SK-N-SH treated with all-trans-retinoic acid at 6 μM for 48 hours (cell line): ENCODE data around the gene DOHH.
"Not testable (repeated sequence)": the region's sequence is repeated elsewhere in the genome, so short reads cannot be mapped to it uniquely, and the experiment has no call there.

Source experiments
- ATAC-seq: fragments of 200-7000 bp; cut with Tn5 transposase; 3 replicates; pipeline ENCODE4 v1.9.1; 2020; ENCODE audit warnings: mild to moderate bottlenecking, moderate library complexity
- ARNTL ChIP-seq: fragments of 450-650 bp; formaldehyde crosslinking; IDR thresholded peaks from 2 replicates; pipeline ENCODE4 v1.5.0; 2020; ENCODE audit warnings: low read depth, mild to moderate bottlenecking, moderate library complexity, borderline replicate concordance
- BACH2 ChIP-seq: fragments of 250-450 bp; sonication (Bioruptor Pico); IDR thresholded peaks from 2 replicates; pipeline ENCODE4 v1.9.0; 2021; ENCODE audit warnings: mild to moderate bottlenecking, borderline replicate concordance
- CSDC2 ChIP-seq: fragments of 250-450 bp; sonication (Bioruptor Pico); IDR thresholded peaks from 2 replicates; pipeline ENCODE4 v1.5.0; 2020; ENCODE audit warnings: mild to moderate bottlenecking, moderate library complexity
- ESRRG ChIP-seq: fragments of 250-450 bp; sonication (Bioruptor Pico); IDR thresholded peaks from 2 replicates; pipeline ENCODE4 v1.6.1; 2021; ENCODE audit warnings: mild to moderate bottlenecking
- GLIS3 ChIP-seq: fragments of 250-450 bp; sonication (Bioruptor Pico); IDR thresholded peaks from 2 replicates; pipeline ENCODE4 v1.5.0; 2020; ENCODE audit warnings: mild to moderate bottlenecking, moderate library complexity
- ISL1 ChIP-seq: fragments of 250-450 bp; sonication (Bioruptor Pico); IDR thresholded peaks from 2 replicates; pipeline ENCODE4 v2.1.2; 2022; ENCODE audit warnings: mild to moderate bottlenecking, moderate library complexity
- OSR1 ChIP-seq: fragments of 250-450 bp; sonication (Bioruptor Pico); IDR thresholded peaks from 2 replicates; pipeline ENCODE4 v1.8.0; 2022; ENCODE audit warnings: moderate library complexity, mild to moderate bottlenecking, inconsistent platforms
- PPARA ChIP-seq: fragments of 250-450 bp; sonication (Bioruptor Pico); IDR thresholded peaks from 2 replicates; pipeline ENCODE4 v1.5.0; 2020; ENCODE audit warnings: mild to moderate bottlenecking, borderline replicate concordance
- RARB ChIP-seq: fragments of 250-450 bp; sonication (Bioruptor Pico); IDR thresholded peaks from 2 replicates; pipeline ENCODE4 v1.8.0; 2021; ENCODE audit warnings: mild to moderate bottlenecking, moderate library complexity
- SNAI2 ChIP-seq: fragments of 250-450 bp; sonication (Bioruptor Pico); IDR thresholded peaks from 2 replicates; pipeline ENCODE4 v1.5.0; 2020; ENCODE audit warnings: mild to moderate bottlenecking, moderate library complexity
- TCF4 ChIP-seq: fragments of 250-450 bp; sonication (Bioruptor Pico); IDR thresholded peaks from 2 replicates; pipeline ENCODE4 v1.8.0; 2021; ENCODE audit warnings: mild to moderate bottlenecking, moderate library complexity, borderline replicate concordance
- ZC3H10 ChIP-seq: fragments of 250-450 bp; sonication (Bioruptor Pico); IDR thresholded peaks from 2 replicates; pipeline ENCODE4 v1.5.1; 2021; ENCODE audit warnings: mild to moderate bottlenecking, moderate library complexity
- ZFP3 ChIP-seq: fragments of 250-450 bp; sonication (Bioruptor Pico); IDR thresholded peaks from 2 replicates; pipeline ENCODE4 v1.5.0; 2020; ENCODE audit warnings: mild to moderate bottlenecking, moderate library complexity
- ZFP30 ChIP-seq: fragments of 450-650 bp; formaldehyde crosslinking; IDR thresholded peaks from 2 replicates; pipeline ENCODE4 v1.5.0; 2022; ENCODE audit warnings: mild to moderate bottlenecking, moderate library complexity
- ZNF565 ChIP-seq: fragments of 450-650 bp; formaldehyde crosslinking; conservative IDR thresholded peaks from 2 replicates; pipeline ENCODE4 v1.5.0; 2020; ENCODE audit warnings: low read depth, mild to moderate bottlenecking, moderate library complexity
- ZNF70 ChIP-seq: fragments of 450-650 bp; formaldehyde crosslinking; IDR thresholded peaks from 2 replicates; pipeline ENCODE4 v1.5.0; 2020; ENCODE audit warnings: mild to moderate bottlenecking, moderate library complexity
- ZNF8 ChIP-seq: fragments of 450-650 bp; formaldehyde crosslinking; IDR thresholded peaks from 2 replicates; pipeline ENCODE4 v1.5.0; 2020; ENCODE audit warnings: mild to moderate bottlenecking, moderate library complexity
- TF ChIP-seq, protein P1 (sequence below): fragments of 250-450 bp; sonication (Bioruptor Pico); IDR thresholded peaks from 2 replicates; pipeline ENCODE4 v1.5.1; 2020; ENCODE audit warnings: low read depth, mild to moderate bottlenecking, moderate library complexity
- TF ChIP-seq, protein P2 (sequence below): fragments of 250-450 bp; sonication (Bioruptor Pico); IDR thresholded peaks from 2 replicates; pipeline ENCODE4 v1.5.0; 2020; ENCODE audit warnings: mild to moderate bottlenecking, moderate library complexity
- TF ChIP-seq, protein P3 (sequence below): fragments of 250-450 bp; sonication (Bioruptor Pico); IDR thresholded peaks from 2 replicates; pipeline ENCODE4 v1.8.0; 2021; ENCODE audit warnings: low read depth, mild to moderate bottlenecking, moderate library complexity, borderline replicate concordance
- TF ChIP-seq, protein P4 (sequence below): fragments of 250-450 bp; sonication (Bioruptor Pico); IDR thresholded peaks from 2 replicates; pipeline ENCODE4 v1.5.1; 2021; ENCODE audit warnings: mild to moderate bottlenecking, moderate library complexity

Gene DOHH

DNA sequence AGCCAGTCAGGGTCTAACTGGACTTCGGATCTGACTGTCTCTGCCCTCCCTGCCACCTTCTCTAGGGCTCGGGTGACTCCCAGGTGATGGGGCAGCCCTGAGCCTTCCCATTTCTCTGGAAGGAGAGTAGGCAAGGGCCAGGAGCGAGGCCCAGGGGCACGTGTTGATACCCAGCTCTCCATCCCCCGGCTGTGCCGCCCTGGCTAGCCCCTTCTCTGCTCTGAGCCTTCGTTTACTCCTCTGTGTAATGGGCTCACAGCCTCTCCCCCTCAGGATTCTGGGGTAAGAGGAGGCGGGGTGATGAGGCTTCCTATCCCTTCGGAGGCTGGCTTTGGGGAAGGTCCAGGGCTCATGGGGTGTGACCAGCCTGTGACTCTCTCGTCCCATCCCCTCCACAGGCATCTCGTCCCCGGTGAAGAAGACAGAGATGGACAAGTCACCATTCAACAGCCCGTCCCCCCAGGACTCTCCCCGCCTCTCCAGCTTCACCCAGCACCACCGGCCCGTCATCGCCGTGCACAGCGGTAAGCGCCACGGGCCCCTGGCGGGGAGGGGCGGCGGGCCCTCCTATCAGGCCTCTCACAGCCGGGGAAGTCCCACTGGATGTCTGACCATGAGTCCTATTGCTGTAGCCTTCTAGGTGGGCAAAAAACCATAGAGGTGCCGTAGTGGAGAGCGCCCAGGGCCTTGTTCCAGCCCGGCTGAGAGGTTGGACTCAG lies 51.7 kb downstream of the DOHH start:
- ATAC-seq = no peak
- TF ChIP-seq SNAI2 (CRISPR knock-in tag) (no peak), ZC3H10 (CRISPR knock-in tag) (no peak), ISL1 (CRISPR knock-in tag) (no peak), GLIS3 (no peak), ESRRG (CRISPR knock-in tag) (no peak)
- TF ChIP-seq, protein P1, sequence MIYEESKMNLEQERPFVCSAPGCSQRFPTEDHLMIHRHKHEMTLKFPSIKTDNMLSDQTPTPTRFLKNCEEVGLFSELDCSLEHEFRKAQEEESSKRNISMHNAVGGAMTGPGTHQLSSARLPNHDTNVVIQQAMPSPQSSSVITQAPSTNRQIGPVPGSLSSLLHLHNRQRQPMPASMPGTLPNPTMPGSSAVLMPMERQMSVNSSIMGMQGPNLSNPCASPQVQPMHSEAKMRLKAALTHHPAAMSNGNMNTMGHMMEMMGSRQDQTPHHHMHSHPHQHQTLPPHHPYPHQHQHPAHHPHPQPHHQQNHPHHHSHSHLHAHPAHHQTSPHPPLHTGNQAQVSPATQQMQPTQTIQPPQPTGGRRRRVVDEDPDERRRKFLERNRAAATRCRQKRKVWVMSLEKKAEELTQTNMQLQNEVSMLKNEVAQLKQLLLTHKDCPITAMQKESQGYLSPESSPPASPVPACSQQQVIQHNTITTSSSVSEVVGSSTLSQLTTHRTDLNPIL (CRISPR knock-in tag) = no peak

GRCh38 chr19:3446657-3447056 lies 53.8 kb downstream of the DOHH start:
- ATAC-seq = not testable (repeated sequence)

DNA sequence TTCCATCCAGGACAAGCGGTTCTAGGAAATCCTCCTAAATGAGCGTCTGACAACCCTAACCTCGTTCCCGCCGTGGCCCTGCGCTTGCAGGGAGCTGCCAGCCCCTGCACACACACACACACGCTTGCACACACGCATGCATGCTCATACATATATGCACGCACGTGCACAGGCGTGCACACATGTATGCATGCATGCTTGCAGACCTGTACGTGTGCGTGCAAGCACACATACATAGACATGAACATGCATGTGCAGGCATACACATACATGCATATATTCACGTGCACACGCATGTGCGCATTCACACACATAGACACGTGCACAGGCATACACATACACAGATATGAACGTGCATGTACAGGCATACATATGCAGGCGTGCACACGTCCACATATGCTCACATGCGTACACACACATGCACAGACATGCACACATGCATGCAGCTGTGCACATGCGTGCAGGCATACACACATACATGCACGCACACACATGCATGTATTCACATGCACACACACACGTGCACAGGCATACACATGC lies 55.7 kb downstream of the DOHH start:
- TF ChIP-seq, protein P1 (CRISPR knock-in tag) = no peak
- TF ChIP-seq, protein P2, sequence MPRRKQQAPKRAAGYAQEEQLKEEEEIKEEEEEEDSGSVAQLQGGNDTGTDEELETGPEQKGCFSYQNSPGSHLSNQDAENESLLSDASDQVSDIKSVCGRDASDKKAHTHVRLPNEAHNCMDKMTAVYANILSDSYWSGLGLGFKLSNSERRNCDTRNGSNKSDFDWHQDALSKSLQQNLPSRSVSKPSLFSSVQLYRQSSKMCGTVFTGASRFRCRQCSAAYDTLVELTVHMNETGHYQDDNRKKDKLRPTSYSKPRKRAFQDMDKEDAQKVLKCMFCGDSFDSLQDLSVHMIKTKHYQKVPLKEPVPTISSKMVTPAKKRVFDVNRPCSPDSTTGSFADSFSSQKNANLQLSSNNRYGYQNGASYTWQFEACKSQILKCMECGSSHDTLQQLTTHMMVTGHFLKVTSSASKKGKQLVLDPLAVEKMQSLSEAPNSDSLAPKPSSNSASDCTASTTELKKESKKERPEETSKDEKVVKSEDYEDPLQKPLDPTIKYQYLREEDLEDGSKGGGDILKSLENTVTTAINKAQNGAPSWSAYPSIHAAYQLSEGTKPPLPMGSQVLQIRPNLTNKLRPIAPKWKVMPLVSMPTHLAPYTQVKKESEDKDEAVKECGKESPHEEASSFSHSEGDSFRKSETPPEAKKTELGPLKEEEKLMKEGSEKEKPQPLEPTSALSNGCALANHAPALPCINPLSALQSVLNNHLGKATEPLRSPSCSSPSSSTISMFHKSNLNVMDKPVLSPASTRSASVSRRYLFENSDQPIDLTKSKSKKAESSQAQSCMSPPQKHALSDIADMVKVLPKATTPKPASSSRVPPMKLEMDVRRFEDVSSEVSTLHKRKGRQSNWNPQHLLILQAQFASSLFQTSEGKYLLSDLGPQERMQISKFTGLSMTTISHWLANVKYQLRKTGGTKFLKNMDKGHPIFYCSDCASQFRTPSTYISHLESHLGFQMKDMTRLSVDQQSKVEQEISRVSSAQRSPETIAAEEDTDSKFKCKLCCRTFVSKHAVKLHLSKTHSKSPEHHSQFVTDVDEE (CRISPR knock-in tag) = no peak
- TF ChIP-seq BACH2 (no peak), TCF4 (CRISPR knock-in tag) (no peak), ZFP3 (CRISPR knock-in tag) (no peak), ZNF8 (CRISPR knock-in tag) (no peak), ZNF70 (CRISPR knock-in tag) (no peak), RARB (CRISPR knock-in tag) (no peak), SNAI2 (CRISPR knock-in tag) (no peak), OSR1 (CRISPR knock-in tag) (no peak), GLIS3 (no peak), ZNF565 (no peak), CSDC2 (no peak), PPARA (CRISPR knock-in tag) (no peak), ZFP30 (CRISPR knock-in tag) (no peak), ARNTL (CRISPR knock-in tag) (no peak)
- TF ChIP-seq, protein P3, sequence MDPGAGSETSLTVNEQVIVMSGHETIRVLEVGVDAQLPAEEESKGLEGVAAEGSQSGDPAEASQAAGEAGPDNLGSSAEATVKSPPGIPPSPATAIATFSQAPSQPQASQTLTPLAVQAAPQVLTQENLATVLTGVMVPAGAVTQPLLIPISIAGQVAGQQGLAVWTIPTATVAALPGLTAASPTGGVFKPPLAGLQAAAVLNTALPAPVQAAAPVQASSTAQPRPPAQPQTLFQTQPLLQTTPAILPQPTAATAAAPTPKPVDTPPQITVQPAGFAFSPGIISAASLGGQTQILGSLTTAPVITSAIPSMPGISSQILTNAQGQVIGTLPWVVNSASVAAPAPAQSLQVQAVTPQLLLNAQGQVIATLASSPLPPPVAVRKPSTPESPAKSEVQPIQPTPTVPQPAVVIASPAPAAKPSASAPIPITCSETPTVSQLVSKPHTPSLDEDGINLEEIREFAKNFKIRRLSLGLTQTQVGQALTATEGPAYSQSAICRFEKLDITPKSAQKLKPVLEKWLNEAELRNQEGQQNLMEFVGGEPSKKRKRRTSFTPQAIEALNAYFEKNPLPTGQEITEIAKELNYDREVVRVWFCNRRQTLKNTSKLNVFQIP = no peak
- TF ChIP-seq, protein P4, sequence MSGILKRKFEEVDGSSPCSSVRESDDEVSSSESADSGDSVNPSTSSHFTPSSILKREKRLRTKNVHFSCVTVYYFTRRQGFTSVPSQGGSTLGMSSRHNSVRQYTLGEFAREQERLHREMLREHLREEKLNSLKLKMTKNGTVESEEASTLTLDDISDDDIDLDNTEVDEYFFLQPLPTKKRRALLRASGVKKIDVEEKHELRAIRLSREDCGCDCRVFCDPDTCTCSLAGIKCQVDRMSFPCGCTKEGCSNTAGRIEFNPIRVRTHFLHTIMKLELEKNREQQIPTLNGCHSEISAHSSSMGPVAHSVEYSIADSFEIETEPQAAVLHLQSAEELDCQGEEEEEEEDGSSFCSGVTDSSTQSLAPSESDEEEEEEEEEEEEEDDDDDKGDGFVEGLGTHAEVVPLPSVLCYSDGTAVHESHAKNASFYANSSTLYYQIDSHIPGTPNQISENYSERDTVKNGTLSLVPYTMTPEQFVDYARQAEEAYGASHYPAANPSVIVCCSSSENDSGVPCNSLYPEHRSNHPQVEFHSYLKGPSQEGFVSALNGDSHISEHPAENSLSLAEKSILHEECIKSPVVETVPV = no peak
- ATAC-seq = no peak
